HG03460 (cell line): ENCODE measurements around the gene CRISPLD2.
"Not testable (repeated sequence)": the region's sequence is repeated elsewhere in the genome, so short reads cannot be mapped to it uniquely, and the experiment has no call there.

ENCODE experiments used
- ATAC-seq: cut with Tn5 transposase; IDR thresholded peaks from one replicate; pipeline ENCODE4 v1.9.1; 2021; ENCODE audit not compliant: unreplicated experiment

Gene CRISPLD2

GRCh38 chr16:84927621-84928591, 108.1 kb downstream of the CRISPLD2 start:
- ATAC-seq = no peak

- no peak for ATAC-seq
Measured at GRCh38 chr16:84928679-84929420, 109.1 kb downstream of the CRISPLD2 start.

GRCh38 chr16:84929421-84930297, 109.9 kb downstream of the CRISPLD2 start:
- ATAC-seq = no peak

GRCh38 chr16:84930298-84931106, 110.7 kb downstream of the CRISPLD2 start:
- ATAC-seq = no peak

- no peak for ATAC-seq
Measured at GRCh38 chr16:84931107-84931494, 111.3 kb downstream of the CRISPLD2 start.

- no peak for ATAC-seq
Measured at GRCh38 chr16:84931506-84931905, 111.7 kb downstream of the CRISPLD2 start.

- ATAC-seq = no peak
Measured at GRCh38 chr16:84932681-84933080, 112.9 kb downstream of the CRISPLD2 start.

- no peak for ATAC-seq
Measured at GRCh38 chr16:84933774-84934631, 114.2 kb downstream of the CRISPLD2 start.

GRCh38 chr16:84937196-84938005, 117.6 kb downstream of the CRISPLD2 start:
- ATAC-seq = no peak

- not testable (repeated sequence) for ATAC-seq
Measured at GRCh38 chr16:84938616-84939015, 118.8 kb downstream of the CRISPLD2 start.

- no peak for ATAC-seq
Measured at GRCh38 chr16:84940670-84941551, 121.1 kb downstream of the CRISPLD2 start.

GRCh38 chr16:84941921-84942320, 122.1 kb downstream of the CRISPLD2 start:
- ATAC-seq = no peak

- ATAC-seq = no peak
Measured at GRCh38 chr16:84942786-84943185, 123.0 kb downstream of the CRISPLD2 start.

GRCh38 chr16:84943620-84944019, 123.8 kb downstream of the CRISPLD2 start:
- no peak for ATAC-seq

GRCh38 chr16:84947022-84947421, 127.2 kb downstream of the CRISPLD2 start:
- ATAC-seq = no peak

- no peak for ATAC-seq
Measured at GRCh38 chr16:84947996-84948850, 128.4 kb downstream of the CRISPLD2 start.
